ENCODE data around the gene NECAB2. TPM values are rescaled to one million over a fixed set of nuclear protein-coding genes. Genes with fewer than 3 reads are reported as not detected.
A peak's percentile ranks its signal among the peaks of the same experiment; 100 is the strongest.

The NECAB2 gene
- total and polyA plus RNA-seq, 7 donors, result 0.04 to 0.13 (median 0.09) TPM; not detected in 4

GRCh38 chr16:83994087-83994486, 26.0 kb downstream of the NECAB2 start:
- DNase-seq (no peak), ATAC-seq (peak in 1 of 4 donors; percentile 45)
- Histone ChIP-seq H3K27ac (no peak overlapping the region), H3K9me3 (no peaks in the 10 kb centered on the region), H3K4me1 (peaks cover 6% of the 10 kb centered on the region), H3K36me3 (ENCODE audit: insufficient read depth in 1 of 2, low read depth in 1 of 2) (no peaks in the 10 kb centered on the region), H3K27me3 (ENCODE audit: insufficient read depth in 3 of 3, low read length in 2 of 3) (peaks cover 0 to 10% (median 0%) of the 10 kb centered on the region in 3 donors), H3K4me3 (no peak overlapping the region)
- TF ChIP-seq, protein P1, sequence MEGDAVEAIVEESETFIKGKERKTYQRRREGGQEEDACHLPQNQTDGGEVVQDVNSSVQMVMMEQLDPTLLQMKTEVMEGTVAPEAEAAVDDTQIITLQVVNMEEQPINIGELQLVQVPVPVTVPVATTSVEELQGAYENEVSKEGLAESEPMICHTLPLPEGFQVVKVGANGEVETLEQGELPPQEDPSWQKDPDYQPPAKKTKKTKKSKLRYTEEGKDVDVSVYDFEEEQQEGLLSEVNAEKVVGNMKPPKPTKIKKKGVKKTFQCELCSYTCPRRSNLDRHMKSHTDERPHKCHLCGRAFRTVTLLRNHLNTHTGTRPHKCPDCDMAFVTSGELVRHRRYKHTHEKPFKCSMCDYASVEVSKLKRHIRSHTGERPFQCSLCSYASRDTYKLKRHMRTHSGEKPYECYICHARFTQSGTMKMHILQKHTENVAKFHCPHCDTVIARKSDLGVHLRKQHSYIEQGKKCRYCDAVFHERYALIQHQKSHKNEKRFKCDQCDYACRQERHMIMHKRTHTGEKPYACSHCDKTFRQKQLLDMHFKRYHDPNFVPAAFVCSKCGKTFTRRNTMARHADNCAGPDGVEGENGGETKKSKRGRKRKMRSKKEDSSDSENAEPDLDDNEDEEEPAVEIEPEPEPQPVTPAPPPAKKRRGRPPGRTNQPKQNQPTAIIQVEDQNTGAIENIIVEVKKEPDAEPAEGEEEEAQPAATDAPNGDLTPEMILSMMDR (IDR thresholded peaks at IDR 0.05), result no peak
- intact Hi-C loops (cut with DNase I), result no loop called here
- WGBS, 3 donors, result 90 to 92% (median 92%) methylated on average over 8 of the region's 8 CpGs

GRCh38 chr16:83994703-83995102, 26.7 kb downstream of the NECAB2 start:
- TF ChIP-seq, protein P1 (IDR thresholded peaks at IDR 0.05), result no peak
- no peak overlapping the region for H3K4me3 ChIP-seq
- H3K27me3 ChIP-seq (ENCODE audit: insufficient read depth in 3 of 3, low read length in 2 of 3), result peaks cover 0 to 10% (median 0%) of the 10 kb centered on the region in 3 donors
- no peaks in the 10 kb centered on the region for H3K9me3 ChIP-seq
- peaks cover 6% of the 10 kb centered on the region for H3K4me1 ChIP-seq
- H3K27ac ChIP-seq, result no peak overlapping the region
- DNase-seq (no peak), ATAC-seq (no peak)
- no peaks in the 10 kb centered on the region for H3K36me3 ChIP-seq (ENCODE audit: insufficient read depth in 1 of 2, low read depth in 1 of 2)
- intact Hi-C loops (cut with DNase I), result no loop called here
- WGBS, 3 donors, result 80 to 85% (median 84%) methylated on average over 13 of the region's 13 CpGs

GRCh38 chr16:83995754-83996153, 27.7 kb downstream of the NECAB2 start:
- no peak for ATAC-seq
- no peaks in the 10 kb centered on the region for H3K9me3 ChIP-seq
- TF ChIP-seq, protein P1 (IDR thresholded peaks at IDR 0.05), result no peak
- WGBS, 3 donors, result 22 to 29% (median 24%) methylated on average over 19 to 21 of the region's 21 CpGs
- peaks cover 0 to 4% (median 0%) of the 10 kb centered on the region in 3 donors for H3K27me3 ChIP-seq (ENCODE audit: insufficient read depth in 3 of 3, low read length in 2 of 3)
- no peaks in the 10 kb centered on the region for H3K36me3 ChIP-seq (ENCODE audit: insufficient read depth in 1 of 2, low read depth in 1 of 2)
- H3K4me1 ChIP-seq, result peaks cover 6% of the 10 kb centered on the region
- intact Hi-C loops (cut with DNase I), result no loop called here
- no peak for DNase-seq
- no peak overlapping the region for H3K4me3 ChIP-seq
- H3K27ac ChIP-seq, result no peak overlapping the region

GRCh38 chr16:83996481-83997252, 28.6 kb downstream of the NECAB2 start:
- peaks cover 6% of the 10 kb centered on the region for H3K4me1 ChIP-seq
- no peaks in the 10 kb centered on the region for H3K9me3 ChIP-seq
- DNase-seq (no peak), ATAC-seq (no peak)
- no peak overlapping the region for H3K27ac ChIP-seq
- WGBS, 3 donors, result 83 to 88% (median 87%) methylated on average over 15 of the region's 15 CpGs
- intact Hi-C loops (cut with DNase I), result no loop called here
- peaks cover 0 to 4% (median 0%) of the 10 kb centered on the region in 3 donors for H3K27me3 ChIP-seq (ENCODE audit: insufficient read depth in 3 of 3, low read length in 2 of 3)
- TF ChIP-seq, protein P1 (IDR thresholded peaks at IDR 0.05), result no peak
- no peaks in the 10 kb centered on the region for H3K36me3 ChIP-seq (ENCODE audit: insufficient read depth in 1 of 2, low read depth in 1 of 2)
- no peak overlapping the region for H3K4me3 ChIP-seq
